BJ (cell line): ENCODE results near the gene MPC2. TPM values are rescaled to one million over a fixed set of nuclear protein-coding genes. Genes with fewer than 3 reads are reported as not detected.

Source experiments
- CTCF ChIA-PET: fragments of 350-600 bp; formaldehyde crosslinking; extraction: SDS; loops from one replicate; lab custom pipeline; 2021; ENCODE audit warnings: antibody characterized with exemption, inconsistent platforms; lab: Yijun Ruan, JAX
- POLR2A ChIA-PET: fragments of 300-600 bp; sonication (Branson Sonifier 250); formaldehyde crosslinking; extraction: SDS; loops from one replicate; lab custom pipeline; 2021; ENCODE audit warnings: antibody characterized with exemption; lab: Charles Lee
- DNase-seq: peaks from one replicate; pipeline ENCODE4 v3.0.0-alpha.2; 2011; ENCODE audit warnings: low read depth
- H3K27me3 ChIP-seq: 2 replicates; pipeline ENCODE4 v1.6.0; 2011; ENCODE audit warnings: low read length; ENCODE audit not compliant: control insufficient read depth, insufficient read depth
- H3K36me3 ChIP-seq: 2 replicates; pipeline ENCODE4 v1.5.1; 2011; ENCODE audit warnings: low read length; ENCODE audit not compliant: control insufficient read depth, insufficient read depth
- H3K4me3 ChIP-seq: 2 replicates; pipeline ENCODE4 v1.5.1; 2011; ENCODE audit warnings: low read depth, mild to moderate bottlenecking, control low read depth, low read length
- CTCF ChIP-seq: IDR thresholded peaks from 2 replicates; pipeline ENCODE4 v1.5.1; 2011; ENCODE audit warnings: low read depth, mild to moderate bottlenecking, control low read depth, inconsistent platforms, low read length, moderate library complexity; ENCODE audit not compliant: insufficient read depth
- polyA plus RNA-seq: library from polyadenylated mRNA; depleted of rRNA; stranded (reverse); fragments of >200 nt; gene quantifications from 2 replicates; pipeline ENCODE4 v1.2.3, GENCODE V29; 2011

The MPC2 gene
- polyA plus RNA-seq, 1 experiment = 24.2 TPM

- ChIA-PET POLR2A (no interaction called here), CTCF (interaction anchor here (1.6 kb wide), 1 partner anchor 11 kb away, joined by 3 read pairs; no protein-coding TSS in a partner anchor)
- no peak overlapping the region for H3K4me3 ChIP-seq
- peak; percentile 17 for DNase-seq
- no peaks in the 10 kb centered on the region for H3K27me3 ChIP-seq
- H3K36me3 ChIP-seq = no peaks in the 10 kb centered on the region
- no peak for TF ChIP-seq CTCF
Measured at GRCh38 chr1:167922023-167922422, 14.8 kb downstream of the MPC2 start.

GRCh38 chr1:167916766-167917511 lies 19.9 kb downstream of the MPC2 start:
- Histone ChIP-seq H3K36me3 (no peaks in the 10 kb centered on the region), H3K4me3 (no peak overlapping the region), H3K27me3 (no peaks in the 10 kb centered on the region)
- no peak for TF ChIP-seq CTCF
- CTCF ChIA-PET = interaction anchor here (1.2 to 2.2 kb wide), 3 partner anchors 10 to 165 kb away, joined by 3 to 6 read pairs (median 4); no protein-coding TSS in a partner anchor
- POLR2A ChIA-PET = no interaction called here
- no peak for DNase-seq

DNA sequence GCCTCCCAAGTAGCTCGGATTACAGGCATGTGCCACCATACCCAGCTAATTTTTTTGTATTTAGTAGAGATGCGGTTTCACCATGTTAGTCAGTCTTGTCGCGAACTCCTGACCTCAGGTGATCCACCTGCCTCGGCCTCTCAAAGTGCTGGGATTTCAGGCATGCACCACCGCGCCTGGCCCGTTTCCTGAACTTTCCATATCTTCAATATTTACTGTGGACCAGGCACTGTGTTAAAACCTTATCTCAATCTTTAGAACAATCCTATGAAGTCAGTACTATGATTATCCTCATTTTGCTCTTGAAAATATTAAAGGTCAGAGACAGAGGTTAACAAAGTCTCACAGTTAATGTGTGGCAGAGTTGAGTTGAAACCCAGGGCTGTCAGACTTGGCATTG lies 21.3 kb downstream of the MPC2 start:
- no peaks in the 10 kb centered on the region for H3K36me3 ChIP-seq
- H3K27me3 ChIP-seq = no peaks in the 10 kb centered on the region
- no peak for TF ChIP-seq CTCF
- ChIA-PET CTCF (interaction anchor here (2.2 kb wide), 1 partner anchor 167 kb away, joined by 6 read pairs; no protein-coding TSS in a partner anchor), POLR2A (no interaction called here)
- H3K4me3 ChIP-seq = no peak overlapping the region
- DNase-seq = no peak

GRCh38 chr1:167913895-167914496 lies 22.9 kb downstream of the MPC2 start, which contains the start of gene ADCY10:
ADCY10 (minus strand) TSS chr1:167914134; CDS start chr1:167905140, 8,994 bp downstream.
- Histone ChIP-seq H3K36me3 (no peaks in the 10 kb centered on the region), H3K4me3 (no peak within 1 kb of the TSS), H3K27me3 (no peaks in the 10 kb centered on the region)
- POLR2A ChIA-PET = no interaction called here
- TF ChIP-seq CTCF = no peak
- CTCF ChIA-PET = interaction anchor here (1.5 kb wide), 1 partner anchor 8 kb away, joined by 7 read pairs; no protein-coding TSS in a partner anchor
- no peak for DNase-seq

DNA sequence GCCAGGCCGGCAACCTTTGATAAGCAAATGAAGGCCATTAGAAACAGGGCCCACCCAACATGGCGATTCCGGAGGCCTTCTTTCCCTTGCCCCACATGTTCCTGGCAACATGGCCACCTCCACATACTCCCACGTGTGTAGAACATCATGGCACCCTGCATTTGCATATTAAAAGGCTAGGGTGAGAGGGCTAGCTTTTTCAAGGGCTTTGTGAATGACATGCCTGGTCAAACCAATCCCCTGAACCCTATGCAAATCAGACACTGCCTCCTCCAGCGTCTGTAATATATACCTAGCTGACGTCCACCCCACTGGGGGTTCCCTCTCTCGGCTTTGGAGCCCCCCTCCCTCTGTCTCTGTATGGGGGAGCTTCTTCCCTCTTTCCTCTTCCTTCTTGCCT lies 24.6 kb downstream of the MPC2 start:
- Histone ChIP-seq H3K36me3 (no peaks in the 10 kb centered on the region), H3K27me3 (no peaks in the 10 kb centered on the region), H3K4me3 (no peak overlapping the region)
- ChIA-PET CTCF (no interaction called here), POLR2A (no interaction called here)
- DNase-seq = no peak
- no peak for TF ChIP-seq CTCF
